GM18907 (cell line): ENCODE data around the gene SLC6A13.

ENCODE experiments used
- ATAC-seq: cut with Tn5 transposase; IDR thresholded peaks from one replicate; pipeline ENCODE4 v1.9.1; 2021; ENCODE audit warnings: mild to moderate bottlenecking, moderate library complexity; ENCODE audit not compliant: unreplicated experiment

SLC6A13 gene

GRCh38 chr12:234891-235415 lies 27.7 kb downstream of the SLC6A13 start:
- ATAC-seq, result no peak

GRCh38 chr12:234019-234418 lies 28.6 kb downstream of the SLC6A13 start:
- no peak for ATAC-seq

GRCh38 chr12:233615-233968 lies 29.0 kb downstream of the SLC6A13 start:
- ATAC-seq, result no peak

- ATAC-seq, result no peak
These were observed 29.7 kb downstream of the SLC6A13 start for GRCh38 chr12:232731-233614.

GRCh38 chr12:230925-231671 lies 31.5 kb downstream of the SLC6A13 start:
- no peak for ATAC-seq

GRCh38 chr12:229441-230191 lies 33.0 kb downstream of the SLC6A13 start:
- no peak for ATAC-seq

GRCh38 chr12:228846-229200 lies 33.8 kb downstream of the SLC6A13 start:
- ATAC-seq, result no peak

- no peak for ATAC-seq
These were observed 34.5 kb downstream of the SLC6A13 start for GRCh38 chr12:227923-228845.

GRCh38 chr12:227286-227915 lies 35.2 kb downstream of the SLC6A13 start:
- no peak for ATAC-seq

GRCh38 chr12:226401-226800 lies 36.2 kb downstream of the SLC6A13 start:
- ATAC-seq, result no peak

GRCh38 chr12:225012-225411 lies 37.6 kb downstream of the SLC6A13 start:
- no peak for ATAC-seq

GRCh38 chr12:224330-224729 lies 38.3 kb downstream of the SLC6A13 start:
- no peak for ATAC-seq

- ATAC-seq, result no peak
These were observed 38.8 kb downstream of the SLC6A13 start for GRCh38 chr12:223841-224240.

- ATAC-seq, result no peak
These were observed 40.9 kb downstream of the SLC6A13 start for GRCh38 chr12:221736-222135.

GRCh38 chr12:220946-221550 lies 41.6 kb downstream of the SLC6A13 start:
- no peak for ATAC-seq

- ATAC-seq, result no peak
These were observed 42.1 kb downstream of the SLC6A13 start for GRCh38 chr12:220491-220890.

- ATAC-seq, result peak; percentile 80
These were observed 42.7 kb downstream of the SLC6A13 start for GRCh38 chr12:219891-220352.

GRCh38 chr12:218728-219590 lies 43.7 kb downstream of the SLC6A13 start:
- ATAC-seq, result no peak
